ENCODE results near the gene ZC3H10. TPM values are rescaled to one million over a fixed set of nuclear protein-coding genes. Genes with fewer than 3 reads are reported as not detected.

Gene ZC3H10
- total and polyA plus RNA-seq, 2 experiments from 2014 or later, result 2.7 to 5.4 TPM

DNA sequence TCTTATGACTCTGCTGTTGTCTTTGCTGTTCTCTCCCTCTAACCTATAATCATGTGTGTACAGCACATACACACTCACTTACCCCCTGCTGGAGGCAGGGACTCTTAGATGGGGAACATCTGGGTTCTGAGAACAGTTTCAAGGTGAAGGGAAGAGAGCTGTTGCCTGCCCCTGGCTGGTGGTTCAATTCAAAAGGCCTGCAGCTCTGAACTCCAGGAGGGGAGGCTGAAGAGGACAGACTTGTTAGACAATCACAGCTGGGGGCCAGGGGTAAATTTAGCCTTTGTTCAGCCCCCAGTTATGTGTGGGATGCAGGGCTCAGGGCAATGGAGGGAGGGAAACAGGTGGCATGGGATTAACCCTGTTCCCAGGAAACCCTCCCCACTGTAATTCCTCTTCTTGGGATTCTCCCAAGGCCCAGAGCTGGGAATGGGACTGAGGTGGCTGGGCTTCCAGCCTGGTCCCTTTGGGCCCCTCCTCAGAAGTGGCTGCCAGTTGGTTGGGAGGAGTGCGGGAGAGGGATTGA is 36.2 kb downstream of the ZC3H10 start:
- Histone ChIP-seq H3K36me3 (ENCODE audit: insufficient read depth) (0 out of 2 replicates have a peak, but pooled peaks cover 2% of the 10 kb centered on the region), H3F3A (replicated peaks; ENCODE audit: low read depth) (peaks cover 26% of the 10 kb centered on the region), H3K27ac (ENCODE audit: low read depth) (no peak overlapping the region), H3K27me3 (ENCODE audit: insufficient read depth) (no peaks in the 10 kb centered on the region), H3K4me3 (no peak overlapping the region), H3K79me2 (replicated peaks; ENCODE audit: insufficient read depth) (peaks cover 24% of the 10 kb centered on the region), H3K4me2 (no peak overlapping the region), H3K4me1 (ENCODE audit: insufficient read depth) (peaks cover 23% of the 10 kb centered on the region), H3K9me2 (ENCODE audit: insufficient read depth) (no peaks in the 10 kb centered on the region), H4K20me1 (replicated peaks; ENCODE audit: insufficient read depth) (no peaks in the 10 kb centered on the region; the same call in 1 of the 2 replicates), H2AFZ (no peak overlapping the region)
- no peak for ATAC-seq
- Mint-ChIP-seq H3K27me3 (ENCODE audit: insufficient read depth, low read depth, poor library complexity) (peaks cover 29% of the 10 kb centered on the region), H3K9me3 (no peaks in the 10 kb centered on the region; the same call in none of the 3 replicates), H3K36me3 (ENCODE audit: low read depth) (peaks cover 35% of the 10 kb centered on the region), H3K4me1 (peaks cover 30% of the 10 kb centered on the region), H3K27ac (no peak overlapping the region), H3K4me3 (peak overlapping the region; percentile 96; the same call in 1 of the 3 replicates)
- DNase-seq (ENCODE audit: low spot score), result no peak
- TF ChIP-seq NANOG (IDR thresholded peaks at IDR 0.05; ENCODE audit: borderline replicate concordance) (no peak), EZH2 (IDR thresholded peaks at IDR 0.05; ENCODE audit: low read depth, unreplicated experiment) (no peak), ZNF331 (CRISPR knock-in tag; IDR thresholded peaks at IDR 0.05; ENCODE audit: low read depth) (no peak), JUNB (IDR thresholded peaks at IDR 0.05; ENCODE audit: unreplicated experiment) (no peak), EZH2phosphoT487 (IDR thresholded peaks at IDR 0.05; ENCODE audit: unreplicated experiment) (no peak), ETS1 (IDR thresholded peaks at IDR 0.05) (no peak), STAT1 (IDR thresholded peaks at IDR 0.05; ENCODE audit: unreplicated experiment) (no peak), ZNF114 (CRISPR knock-in tag; IDR thresholded peaks at IDR 0.05) (no peak), POLR2AphosphoS5 (IDR thresholded peaks at IDR 0.05; ENCODE audit: low read depth) (no peak)
- TF ChIP-seq, protein P1, sequence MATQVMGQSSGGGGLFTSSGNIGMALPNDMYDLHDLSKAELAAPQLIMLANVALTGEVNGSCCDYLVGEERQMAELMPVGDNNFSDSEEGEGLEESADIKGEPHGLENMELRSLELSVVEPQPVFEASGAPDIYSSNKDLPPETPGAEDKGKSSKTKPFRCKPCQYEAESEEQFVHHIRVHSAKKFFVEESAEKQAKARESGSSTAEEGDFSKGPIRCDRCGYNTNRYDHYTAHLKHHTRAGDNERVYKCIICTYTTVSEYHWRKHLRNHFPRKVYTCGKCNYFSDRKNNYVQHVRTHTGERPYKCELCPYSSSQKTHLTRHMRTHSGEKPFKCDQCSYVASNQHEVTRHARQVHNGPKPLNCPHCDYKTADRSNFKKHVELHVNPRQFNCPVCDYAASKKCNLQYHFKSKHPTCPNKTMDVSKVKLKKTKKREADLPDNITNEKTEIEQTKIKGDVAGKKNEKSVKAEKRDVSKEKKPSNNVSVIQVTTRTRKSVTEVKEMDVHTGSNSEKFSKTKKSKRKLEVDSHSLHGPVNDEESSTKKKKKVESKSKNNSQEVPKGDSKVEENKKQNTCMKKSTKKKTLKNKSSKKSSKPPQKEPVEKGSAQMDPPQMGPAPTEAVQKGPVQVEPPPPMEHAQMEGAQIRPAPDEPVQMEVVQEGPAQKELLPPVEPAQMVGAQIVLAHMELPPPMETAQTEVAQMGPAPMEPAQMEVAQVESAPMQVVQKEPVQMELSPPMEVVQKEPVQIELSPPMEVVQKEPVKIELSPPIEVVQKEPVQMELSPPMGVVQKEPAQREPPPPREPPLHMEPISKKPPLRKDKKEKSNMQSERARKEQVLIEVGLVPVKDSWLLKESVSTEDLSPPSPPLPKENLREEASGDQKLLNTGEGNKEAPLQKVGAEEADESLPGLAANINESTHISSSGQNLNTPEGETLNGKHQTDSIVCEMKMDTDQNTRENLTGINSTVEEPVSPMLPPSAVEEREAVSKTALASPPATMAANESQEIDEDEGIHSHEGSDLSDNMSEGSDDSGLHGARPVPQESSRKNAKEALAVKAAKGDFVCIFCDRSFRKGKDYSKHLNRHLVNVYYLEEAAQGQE (IDR thresholded peaks at IDR 0.05; ENCODE audit: unreplicated experiment), result no peak
- TF ChIP-seq, protein P2, sequence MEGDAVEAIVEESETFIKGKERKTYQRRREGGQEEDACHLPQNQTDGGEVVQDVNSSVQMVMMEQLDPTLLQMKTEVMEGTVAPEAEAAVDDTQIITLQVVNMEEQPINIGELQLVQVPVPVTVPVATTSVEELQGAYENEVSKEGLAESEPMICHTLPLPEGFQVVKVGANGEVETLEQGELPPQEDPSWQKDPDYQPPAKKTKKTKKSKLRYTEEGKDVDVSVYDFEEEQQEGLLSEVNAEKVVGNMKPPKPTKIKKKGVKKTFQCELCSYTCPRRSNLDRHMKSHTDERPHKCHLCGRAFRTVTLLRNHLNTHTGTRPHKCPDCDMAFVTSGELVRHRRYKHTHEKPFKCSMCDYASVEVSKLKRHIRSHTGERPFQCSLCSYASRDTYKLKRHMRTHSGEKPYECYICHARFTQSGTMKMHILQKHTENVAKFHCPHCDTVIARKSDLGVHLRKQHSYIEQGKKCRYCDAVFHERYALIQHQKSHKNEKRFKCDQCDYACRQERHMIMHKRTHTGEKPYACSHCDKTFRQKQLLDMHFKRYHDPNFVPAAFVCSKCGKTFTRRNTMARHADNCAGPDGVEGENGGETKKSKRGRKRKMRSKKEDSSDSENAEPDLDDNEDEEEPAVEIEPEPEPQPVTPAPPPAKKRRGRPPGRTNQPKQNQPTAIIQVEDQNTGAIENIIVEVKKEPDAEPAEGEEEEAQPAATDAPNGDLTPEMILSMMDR (conservative IDR thresholded peaks at IDR 0.05; ENCODE audit: low read depth in 2 of 2), result no peak
- TF ChIP-seq, protein P3, sequence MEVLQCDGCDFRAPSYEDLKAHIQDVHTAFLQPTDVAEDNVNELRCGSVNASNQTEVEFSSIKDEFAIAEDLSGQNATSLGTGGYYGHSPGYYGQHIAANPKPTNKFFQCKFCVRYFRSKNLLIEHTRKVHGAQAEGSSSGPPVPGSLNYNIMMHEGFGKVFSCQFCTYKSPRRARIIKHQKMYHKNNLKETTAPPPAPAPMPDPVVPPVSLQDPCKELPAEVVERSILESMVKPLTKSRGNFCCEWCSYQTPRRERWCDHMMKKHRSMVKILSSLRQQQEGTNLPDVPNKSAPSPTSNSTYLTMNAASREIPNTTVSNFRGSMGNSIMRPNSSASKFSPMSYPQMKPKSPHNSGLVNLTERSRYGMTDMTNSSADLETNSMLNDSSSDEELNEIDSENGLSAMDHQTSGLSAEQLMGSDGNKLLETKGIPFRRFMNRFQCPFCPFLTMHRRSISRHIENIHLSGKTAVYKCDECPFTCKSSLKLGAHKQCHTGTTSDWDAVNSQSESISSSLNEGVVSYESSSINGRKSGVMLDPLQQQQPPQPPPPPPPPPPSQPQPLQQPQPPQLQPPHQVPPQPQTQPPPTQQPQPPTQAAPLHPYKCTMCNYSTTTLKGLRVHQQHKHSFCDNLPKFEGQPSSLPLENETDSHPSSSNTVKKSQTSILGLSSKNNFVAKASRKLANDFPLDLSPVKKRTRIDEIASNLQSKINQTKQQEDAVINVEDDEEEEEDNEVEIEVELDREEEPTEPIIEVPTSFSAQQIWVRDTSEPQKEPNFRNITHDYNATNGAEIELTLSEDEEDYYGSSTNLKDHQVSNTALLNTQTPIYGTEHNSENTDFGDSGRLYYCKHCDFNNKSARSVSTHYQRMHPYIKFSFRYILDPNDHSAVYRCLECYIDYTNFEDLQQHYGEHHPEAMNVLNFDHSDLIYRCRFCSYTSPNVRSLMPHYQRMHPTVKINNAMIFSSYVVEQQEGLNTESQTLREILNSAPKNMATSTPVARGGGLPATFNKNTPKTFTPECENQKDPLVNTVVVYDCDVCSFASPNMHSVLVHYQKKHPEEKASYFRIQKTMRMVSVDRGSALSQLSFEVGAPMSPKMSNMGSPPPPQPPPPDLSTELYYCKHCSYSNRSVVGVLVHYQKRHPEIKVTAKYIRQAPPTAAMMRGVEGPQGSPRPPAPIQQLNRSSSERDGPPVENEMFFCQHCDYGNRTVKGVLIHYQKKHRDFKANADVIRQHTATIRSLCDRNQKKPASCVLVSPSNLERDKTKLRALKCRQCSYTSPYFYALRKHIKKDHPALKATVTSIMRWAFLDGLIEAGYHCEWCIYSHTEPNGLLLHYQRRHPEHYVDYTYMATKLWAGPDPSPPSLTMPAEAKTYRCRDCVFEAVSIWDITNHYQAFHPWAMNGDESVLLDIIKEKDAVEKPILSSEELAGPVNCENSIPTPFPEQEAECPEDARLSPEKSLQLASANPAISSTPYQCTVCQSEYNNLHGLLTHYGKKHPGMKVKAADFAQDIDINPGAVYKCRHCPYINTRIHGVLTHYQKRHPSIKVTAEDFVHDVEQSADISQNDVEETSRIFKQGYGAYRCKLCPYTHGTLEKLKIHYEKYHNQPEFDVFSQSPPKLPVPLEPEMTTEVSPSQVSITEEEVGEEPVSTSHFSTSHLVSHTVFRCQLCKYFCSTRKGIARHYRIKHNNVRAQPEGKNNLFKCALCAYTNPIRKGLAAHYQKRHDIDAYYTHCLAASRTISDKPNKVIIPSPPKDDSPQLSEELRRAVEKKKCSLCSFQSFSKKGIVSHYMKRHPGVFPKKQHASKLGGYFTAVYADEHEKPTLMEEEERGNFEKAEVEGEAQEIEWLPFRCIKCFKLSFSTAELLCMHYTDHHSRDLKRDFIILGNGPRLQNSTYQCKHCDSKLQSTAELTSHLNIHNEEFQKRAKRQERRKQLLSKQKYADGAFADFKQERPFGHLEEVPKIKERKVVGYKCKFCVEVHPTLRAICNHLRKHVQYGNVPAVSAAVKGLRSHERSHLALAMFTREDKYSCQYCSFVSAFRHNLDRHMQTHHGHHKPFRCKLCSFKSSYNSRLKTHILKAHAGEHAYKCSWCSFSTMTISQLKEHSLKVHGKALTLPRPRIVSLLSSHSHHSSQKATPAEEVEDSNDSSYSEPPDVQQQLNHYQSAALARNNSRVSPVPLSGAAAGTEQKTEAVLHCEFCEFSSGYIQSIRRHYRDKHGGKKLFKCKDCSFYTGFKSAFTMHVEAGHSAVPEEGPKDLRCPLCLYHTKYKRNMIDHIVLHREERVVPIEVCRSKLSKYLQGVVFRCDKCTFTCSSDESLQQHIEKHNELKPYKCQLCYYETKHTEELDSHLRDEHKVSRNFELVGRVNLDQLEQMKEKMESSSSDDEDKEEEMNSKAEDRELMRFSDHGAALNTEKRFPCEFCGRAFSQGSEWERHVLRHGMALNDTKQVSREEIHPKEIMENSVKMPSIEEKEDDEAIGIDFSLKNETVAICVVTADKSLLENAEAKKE (CRISPR knock-in tag; IDR thresholded peaks at IDR 0.05), result no peak
